RWPE1 (cell line): ENCODE data around the gene RARA.
A peak's percentile ranks its signal among the peaks of the same experiment; 100 is the strongest.

Experiments
- CTCF ChIA-PET: fragments of 350-600 bp; sonication (Branson Sonifier 250); formaldehyde crosslinking; extraction: SDS; loops from one replicate; lab custom pipeline; 2021; lab: Yijun Ruan, JAX
- POLR2A ChIA-PET: fragments of 400-600 bp; formaldehyde crosslinking; extraction: SDS; loops from one replicate; lab custom pipeline; 2020; ENCODE audit warnings: antibody characterized with exemption; ENCODE audit not compliant: low non-redundant PET; lab: Yijun Ruan, JAX
- DNase-seq: peaks from one replicate; pipeline ENCODE4 v3.0.0; 2012; ENCODE audit warnings: low spot score
- H3K27ac ChIP-seq: fragments of 450-650 bp; 2 replicates; pipeline ENCODE4 v1.5.1; 2017
- TF ChIP-seq, protein P1 (sequence below): fragments of 450-650 bp; conservative IDR thresholded peaks from 2 replicates; pipeline ENCODE4 v1.5.1; 2017; ENCODE audit warnings: low read depth, mild to moderate bottlenecking

The RARA gene

DNA sequence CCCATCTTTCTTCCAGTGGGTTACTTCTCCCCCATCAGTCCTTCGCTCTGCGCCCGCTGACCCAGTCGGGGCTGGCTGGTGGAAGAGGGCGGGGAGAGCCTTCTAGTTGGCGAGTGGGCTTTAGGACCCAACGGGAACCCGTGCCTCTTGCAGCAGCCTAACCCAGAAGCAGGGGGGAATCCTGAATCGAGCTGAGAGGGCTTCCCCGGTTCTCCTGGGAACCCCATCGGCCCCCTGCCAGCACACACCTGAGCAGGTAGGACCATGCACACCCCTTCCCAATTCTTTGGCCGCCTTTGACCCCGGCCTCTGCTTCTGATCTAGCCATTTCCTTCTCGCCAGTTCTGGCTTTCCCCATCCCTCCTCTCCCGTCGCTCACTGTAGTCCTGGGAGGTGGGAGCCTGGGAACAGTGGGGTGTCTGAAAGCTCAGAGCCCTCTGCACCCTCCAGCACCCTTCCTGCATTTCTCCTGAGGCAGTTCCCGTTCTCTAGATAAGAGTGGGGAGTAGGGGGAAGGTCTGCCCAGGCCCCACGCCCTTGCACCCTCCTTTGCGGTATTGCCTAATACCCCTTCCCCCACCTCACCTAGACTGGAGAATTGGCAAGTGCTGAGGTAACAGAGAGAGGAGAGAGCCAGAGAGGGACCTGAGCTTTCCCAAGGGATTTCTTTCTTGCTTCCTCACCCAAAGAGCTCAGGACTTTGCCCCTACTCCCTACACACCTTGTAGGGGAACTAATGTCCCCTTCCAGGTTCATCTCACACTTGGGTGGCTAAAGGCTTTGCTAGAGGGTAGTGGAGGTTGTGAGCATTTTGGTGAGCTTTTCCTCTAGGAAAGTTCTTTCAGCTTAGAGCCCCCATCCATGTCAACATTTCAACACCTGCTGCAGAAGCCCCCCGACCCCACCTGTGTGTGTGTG lies at the start of gene RARA:
TSS of gene RARA (plus strand) at position 150 of the 918 bp plus-strand sequence. CDS start 22,039 bp downstream, outside the sequence.
- peak within 1 kb of the TSS; percentile 99 for H3K27ac ChIP-seq
- POLR2A ChIA-PET: no interaction called here
- no peak for DNase-seq
- CTCF ChIA-PET: interaction anchor here (0.5 to 1.1 kb wide), 3 partner anchors 46 to 1433 kb away, joined by 3 to 7 read pairs (median 3); no protein-coding TSS in a partner anchor
- TF ChIP-seq, protein P1, sequence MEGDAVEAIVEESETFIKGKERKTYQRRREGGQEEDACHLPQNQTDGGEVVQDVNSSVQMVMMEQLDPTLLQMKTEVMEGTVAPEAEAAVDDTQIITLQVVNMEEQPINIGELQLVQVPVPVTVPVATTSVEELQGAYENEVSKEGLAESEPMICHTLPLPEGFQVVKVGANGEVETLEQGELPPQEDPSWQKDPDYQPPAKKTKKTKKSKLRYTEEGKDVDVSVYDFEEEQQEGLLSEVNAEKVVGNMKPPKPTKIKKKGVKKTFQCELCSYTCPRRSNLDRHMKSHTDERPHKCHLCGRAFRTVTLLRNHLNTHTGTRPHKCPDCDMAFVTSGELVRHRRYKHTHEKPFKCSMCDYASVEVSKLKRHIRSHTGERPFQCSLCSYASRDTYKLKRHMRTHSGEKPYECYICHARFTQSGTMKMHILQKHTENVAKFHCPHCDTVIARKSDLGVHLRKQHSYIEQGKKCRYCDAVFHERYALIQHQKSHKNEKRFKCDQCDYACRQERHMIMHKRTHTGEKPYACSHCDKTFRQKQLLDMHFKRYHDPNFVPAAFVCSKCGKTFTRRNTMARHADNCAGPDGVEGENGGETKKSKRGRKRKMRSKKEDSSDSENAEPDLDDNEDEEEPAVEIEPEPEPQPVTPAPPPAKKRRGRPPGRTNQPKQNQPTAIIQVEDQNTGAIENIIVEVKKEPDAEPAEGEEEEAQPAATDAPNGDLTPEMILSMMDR: no peak

DNA sequence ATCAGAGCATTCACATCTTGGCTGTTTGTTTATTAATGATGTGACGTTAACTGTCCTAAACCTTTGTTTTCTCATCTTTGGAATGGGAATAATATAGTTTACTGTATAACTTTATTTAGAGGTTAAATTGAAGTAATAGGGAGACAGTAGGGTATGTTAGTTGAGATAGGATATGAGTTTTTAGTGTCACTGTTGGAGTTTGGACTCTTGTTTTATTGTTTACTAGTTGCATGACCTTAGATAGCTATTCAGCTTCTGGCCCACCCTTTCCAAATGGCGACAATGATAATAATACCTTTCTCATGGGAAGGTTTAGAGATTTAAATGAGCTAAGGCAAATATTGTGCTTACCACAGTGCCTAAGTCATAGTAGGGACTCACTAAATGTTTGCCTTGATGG lies 49.5 kb upstream of the RARA start:
- ChIA-PET CTCF (interaction anchor here (0.6 to 0.7 kb wide), 2 partner anchors 37 to 673 kb away, joined by 5 to 6 read pairs; no protein-coding TSS in a partner anchor), POLR2A (interaction anchor here (0.7 kb wide), 1 partner anchor 13 kb away, joined by 15 read pairs; no protein-coding TSS in a partner anchor)
- TF ChIP-seq, protein P1: no peak
- H3K27ac ChIP-seq: no peak overlapping the region
- no peak for DNase-seq

DNA sequence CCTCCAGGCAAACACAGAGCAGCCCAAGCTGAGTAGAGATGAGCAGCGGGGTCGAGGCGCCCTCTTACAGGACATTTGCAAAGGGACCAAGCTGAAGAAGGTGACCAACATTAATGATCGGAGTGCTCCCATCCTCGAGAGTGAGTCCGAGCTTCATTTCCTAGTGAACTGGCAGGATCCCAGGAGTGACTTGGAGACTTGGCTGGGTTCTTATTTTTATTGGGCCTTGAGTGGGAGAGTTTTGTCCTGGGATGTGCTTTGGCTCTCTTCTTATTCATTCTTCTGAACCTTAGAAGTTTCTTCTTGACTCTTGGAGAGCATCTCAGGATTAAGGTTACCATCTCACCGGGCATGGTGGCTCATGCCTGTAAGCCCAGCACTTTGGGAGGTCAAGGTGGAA lies 48.5 kb upstream of the RARA start:
- ChIA-PET POLR2A (no interaction called here), CTCF (no interaction called here)
- DNase-seq: no peak
- TF ChIP-seq, protein P1: no peak
- H3K27ac ChIP-seq: no peak overlapping the region

DNA sequence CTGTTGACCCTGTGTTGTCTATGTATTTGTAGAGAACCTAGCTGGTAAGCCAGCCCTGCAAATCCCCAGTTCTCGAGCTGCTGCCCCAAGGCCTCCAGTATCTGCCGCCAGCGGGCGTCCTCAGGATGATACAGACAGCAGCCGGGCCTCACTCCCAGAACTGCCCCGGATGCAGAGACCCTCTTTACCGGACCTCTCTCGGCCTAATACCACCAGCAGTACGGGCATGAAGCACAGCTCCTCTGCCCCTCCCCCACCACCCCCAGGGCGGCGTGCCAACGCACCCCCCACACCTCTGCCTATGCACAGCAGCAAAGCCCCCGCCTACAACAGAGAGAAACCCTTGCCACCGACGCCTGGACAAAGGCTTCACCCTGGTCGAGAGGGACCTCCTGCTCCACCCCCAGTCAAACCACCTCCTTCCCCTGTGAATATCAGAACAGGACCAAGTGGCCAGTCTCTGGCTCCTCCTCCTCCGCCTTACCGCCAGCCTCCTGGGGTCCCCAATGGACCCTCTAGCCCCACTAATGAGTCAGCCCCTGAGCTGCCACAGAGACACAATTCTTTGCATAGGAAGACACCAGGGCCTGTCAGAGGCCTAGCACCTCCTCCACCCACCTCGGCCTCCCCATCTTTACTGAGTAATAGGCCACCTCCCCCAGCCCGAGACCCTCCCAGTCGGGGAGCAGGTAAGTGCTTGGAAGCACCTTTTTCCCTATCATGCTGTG lies 44.4 kb upstream of the RARA start:
- ChIA-PET CTCF (interaction anchor here (1.1 kb wide), 1 partner anchor 28 kb away, joined by 3 read pairs; no protein-coding TSS in a partner anchor), POLR2A (no interaction called here)
- DNase-seq: no peak
- TF ChIP-seq, protein P1: no peak
- no peak overlapping the region for H3K27ac ChIP-seq

DNA sequence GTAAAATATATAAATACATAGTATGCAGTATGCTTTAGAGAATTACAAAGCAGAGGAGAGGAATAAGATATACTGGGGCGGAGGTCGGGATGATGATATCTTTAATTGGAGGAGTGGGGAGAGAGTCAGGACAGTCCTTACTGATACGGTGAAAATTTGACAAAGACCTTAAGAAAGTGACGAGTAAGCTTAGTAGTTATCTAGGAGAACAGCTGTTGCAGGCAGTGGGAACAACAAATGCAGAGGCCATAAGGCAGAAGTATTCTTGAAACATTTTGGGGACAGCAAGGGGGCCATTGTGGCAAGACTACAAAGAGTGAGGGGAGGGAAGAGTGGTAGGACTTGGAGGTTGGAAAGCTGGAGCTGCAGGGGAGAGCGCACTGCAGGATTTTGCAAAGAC lies 43.6 kb upstream of the RARA start:
- no peak for DNase-seq
- H3K27ac ChIP-seq: no peak overlapping the region
- ChIA-PET POLR2A (no interaction called here), CTCF (interaction anchor here (1.1 kb wide), 1 partner anchor 27 kb away, joined by 3 read pairs; no protein-coding TSS in a partner anchor)
- TF ChIP-seq, protein P1: no peak

DNA sequence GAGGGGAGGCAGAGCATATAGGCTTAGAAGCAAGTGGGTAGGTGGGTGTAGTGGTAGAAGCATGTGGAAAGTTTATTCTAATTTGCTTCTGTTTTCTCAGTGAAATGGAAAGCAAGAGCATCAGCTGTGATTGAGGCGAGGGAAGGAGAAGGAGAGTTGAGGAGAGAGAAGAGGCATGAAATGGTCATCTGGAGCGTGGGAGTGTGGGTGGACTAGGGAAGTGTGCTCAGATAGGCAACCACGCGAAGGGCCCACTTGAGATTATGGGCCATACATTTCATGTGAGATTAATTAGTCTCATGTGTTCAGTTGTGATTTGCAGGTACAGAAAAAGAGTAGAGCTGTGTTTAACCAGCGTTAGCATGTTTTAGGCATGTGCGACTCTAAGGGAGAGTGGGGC lies 42.1 kb upstream of the RARA start:
- no peak for DNase-seq
- TF ChIP-seq, protein P1: no peak
- POLR2A ChIA-PET: no interaction called here
- H3K27ac ChIP-seq: no peak overlapping the region
- CTCF ChIA-PET: no interaction called here
